MG63 (cell line): ENCODE measurements around the gene TECPR2. TPM values are rescaled to one million over a fixed set of nuclear protein-coding genes. Genes with fewer than 3 reads are reported as not detected.

ENCODE experiments used
- DNase-seq: peaks from one replicate; pipeline ENCODE4 v3.0.0-alpha.2; 2020
- H3K27me3 ChIP-seq: fragments of 250-450 bp; sonication (Bioruptor Pico); 2 replicates; pipeline ENCODE4 v1.5.1; 2020; ENCODE audit warnings: mild to moderate bottlenecking, moderate library complexity
- H3K36me3 ChIP-seq: fragments of 250-450 bp; sonication (Bioruptor Pico); 2 replicates; pipeline ENCODE4 v1.5.1; 2020; ENCODE audit warnings: mild to moderate bottlenecking, moderate library complexity
- H3K4me3 ChIP-seq: fragments of 250-450 bp; sonication (Bioruptor Pico); 2 replicates; pipeline ENCODE4 v1.5.1; 2020; ENCODE audit warnings: mild to moderate bottlenecking, moderate library complexity
- H3K9me3 ChIP-seq: fragments of 250-450 bp; sonication (Bioruptor Pico); 2 replicates; pipeline ENCODE4 v1.5.1; 2020; ENCODE audit warnings: mild to moderate bottlenecking, moderate library complexity
- total RNA-seq: library from RNA; depleted of rRNA; stranded (reverse); fragments of >200 nt; shearing (Covaris generic); gene quantifications from 2 replicates; pipeline ENCODE4 v1.2.3, GENCODE V29; 2014; ENCODE audit warnings: low replicate concordance

The TECPR2 gene
- total RNA-seq, 1 experiment from 2014 or later, result 1.6 TPM

DNA sequence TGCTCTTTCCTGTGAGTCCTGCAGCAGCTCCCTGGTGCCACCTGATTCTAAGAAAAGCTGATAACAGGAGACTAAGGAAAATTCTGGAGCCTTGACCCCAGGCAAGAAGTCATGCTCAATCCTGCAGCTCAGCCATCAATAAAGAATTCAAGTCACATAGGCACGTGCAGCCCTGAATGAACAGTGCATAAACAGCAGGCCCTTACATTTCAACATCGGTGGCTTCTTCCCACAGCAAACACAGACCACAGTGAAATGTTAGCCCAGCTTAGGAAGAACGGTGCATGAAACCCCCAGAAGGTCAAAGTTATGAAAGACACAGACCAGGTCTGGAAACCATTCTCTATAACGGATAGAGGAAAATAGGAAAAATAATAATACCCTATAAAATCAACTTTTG lies 10.5 kb upstream of the TECPR2 start:
- Histone ChIP-seq H3K9me3 (no peaks in the 10 kb centered on the region), H3K27me3 (no peaks in the 10 kb centered on the region), H3K4me3 (no peak overlapping the region), H3K36me3 (no peaks in the 10 kb centered on the region; the same call in 1 of the 2 replicates)
- DNase-seq, result no peak

DNA sequence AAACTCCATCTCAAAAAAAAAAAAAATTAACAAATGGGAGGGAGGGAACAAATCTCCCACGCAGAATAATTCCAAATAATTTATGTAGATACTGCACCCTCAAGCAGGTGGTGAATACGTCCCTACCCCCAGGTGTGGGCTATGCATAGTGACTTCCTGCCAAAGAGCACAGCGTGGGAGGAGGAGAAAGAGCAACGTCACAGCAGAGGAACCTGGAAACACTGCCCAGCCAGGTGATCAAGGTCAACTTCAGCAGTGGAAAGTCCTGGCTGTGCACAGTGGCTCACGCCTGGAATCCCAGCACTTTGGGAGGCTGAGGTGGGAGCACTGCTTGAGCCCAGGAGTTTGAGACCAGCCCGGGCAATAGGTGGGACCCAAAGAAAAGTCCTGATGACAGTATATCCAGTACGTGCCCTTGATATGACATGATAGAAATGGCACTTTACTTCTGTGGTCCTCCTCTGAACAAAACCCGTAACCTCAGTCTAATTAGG lies 9.6 kb upstream of the TECPR2 start:
- Histone ChIP-seq H3K4me3 (no peak overlapping the region), H3K9me3 (no peaks in the 10 kb centered on the region), H3K27me3 (no peaks in the 10 kb centered on the region), H3K36me3 (no peaks in the 10 kb centered on the region; the same call in 1 of the 2 replicates)
- no peak for DNase-seq

DNA sequence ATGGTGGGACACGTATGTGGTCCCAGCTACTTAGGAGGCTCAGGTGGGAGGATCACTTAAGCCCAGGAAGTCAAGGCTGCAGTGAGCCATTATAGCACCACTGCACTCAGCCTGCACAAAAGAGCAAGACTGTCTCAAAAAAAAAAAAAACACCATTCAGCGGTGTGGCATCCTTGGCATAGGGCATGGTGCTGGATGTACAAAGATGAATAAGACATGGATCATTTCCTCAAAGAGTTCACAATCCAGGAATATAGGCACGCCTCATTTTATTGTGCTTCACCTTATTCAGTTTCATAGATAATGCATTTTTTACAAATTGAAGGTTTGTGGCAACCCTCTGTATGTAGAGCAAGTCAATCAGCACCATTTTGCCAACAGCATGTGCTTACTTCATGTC lies 6.5 kb upstream of the TECPR2 start:
- Histone ChIP-seq H3K4me3 (no peak overlapping the region), H3K36me3 (no peaks in the 10 kb centered on the region; the same call in 1 of the 2 replicates), H3K27me3 (no peaks in the 10 kb centered on the region), H3K9me3 (no peaks in the 10 kb centered on the region)
- DNase-seq, result no peak

DNA sequence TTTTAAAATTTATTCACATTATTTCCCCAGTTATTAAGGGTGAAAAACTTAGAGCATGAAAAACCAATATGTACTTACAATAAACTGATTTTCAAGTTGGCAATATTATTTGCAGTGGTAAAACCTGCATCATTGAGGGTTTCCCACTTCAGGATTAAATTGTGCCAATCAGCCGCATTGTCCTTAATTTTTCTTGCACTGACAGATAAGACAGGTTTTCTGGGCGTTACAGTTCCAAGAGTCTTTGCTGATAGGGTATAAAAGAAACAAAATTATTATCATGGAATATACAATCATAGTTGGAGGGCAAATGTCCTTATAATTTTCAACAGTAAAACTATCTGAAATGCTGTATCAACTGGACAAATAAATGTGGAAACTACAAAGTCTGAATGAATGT lies 3.4 kb upstream of the TECPR2 start:
- Histone ChIP-seq H3K27me3 (no peaks in the 10 kb centered on the region), H3K36me3 (no peaks in the 10 kb centered on the region; the same call in 1 of the 2 replicates), H3K9me3 (no peaks in the 10 kb centered on the region), H3K4me3 (no peak overlapping the region)
- DNase-seq, result no peak

DNA sequence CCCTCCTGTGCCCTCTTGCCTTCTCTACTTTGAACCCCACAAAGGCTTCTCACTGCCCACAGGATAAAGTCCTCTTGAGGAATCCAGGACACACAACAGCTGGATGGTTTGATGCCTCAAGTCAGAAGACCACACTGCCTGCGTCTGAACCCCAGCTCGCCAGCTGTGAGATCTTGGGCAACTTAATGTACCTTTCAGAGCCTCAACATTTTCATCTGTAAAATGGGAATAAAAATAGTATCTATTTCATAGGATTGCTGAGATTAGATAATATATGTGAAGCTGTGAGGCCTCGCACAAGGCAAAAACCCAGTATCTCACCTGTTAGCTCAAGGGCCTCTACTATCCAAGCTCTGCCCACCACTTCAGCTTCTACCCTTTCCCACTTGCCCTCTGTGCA lies 2.4 kb upstream of the TECPR2 start:
- H3K36me3 ChIP-seq, result no peaks in the 10 kb centered on the region; the same call in 1 of the 2 replicates
- no peak for DNase-seq

DNA sequence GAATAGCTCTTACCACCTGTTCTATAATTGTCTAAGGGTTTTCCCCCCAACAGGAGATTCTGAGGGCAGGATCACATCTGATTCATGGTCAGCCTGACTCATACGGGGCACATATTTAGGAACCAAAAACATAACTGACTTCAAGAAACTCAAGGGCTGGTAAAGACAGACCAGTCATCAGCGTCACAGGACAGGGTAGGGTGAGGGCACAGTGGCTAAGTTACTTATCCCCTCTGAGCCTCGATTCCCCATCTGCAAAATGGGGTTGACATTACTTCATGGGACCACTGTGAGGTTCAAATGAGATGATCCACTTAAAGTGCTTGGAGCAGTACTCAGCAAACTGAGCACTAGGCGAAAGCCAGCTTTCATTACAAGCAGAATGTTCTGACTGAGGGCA lies 657 bp upstream of the TECPR2 start:
- Histone ChIP-seq H3K27me3 (no peaks in the 10 kb centered on the region), H3K9me3 (no peaks in the 10 kb centered on the region), H3K36me3 (no peaks in the 10 kb centered on the region; the same call in 1 of the 2 replicates), H3K4me3 (peak overlapping the region; percentile 89)
- DNase-seq, result no peak

More for the DNA sequence above, 2.4 kb upstream of the TECPR2 start:
- no peaks in the 10 kb centered on the region for H3K9me3 ChIP-seq
- H3K27me3 ChIP-seq, result no peaks in the 10 kb centered on the region
- H3K4me3 ChIP-seq, result no peak overlapping the region

DNA sequence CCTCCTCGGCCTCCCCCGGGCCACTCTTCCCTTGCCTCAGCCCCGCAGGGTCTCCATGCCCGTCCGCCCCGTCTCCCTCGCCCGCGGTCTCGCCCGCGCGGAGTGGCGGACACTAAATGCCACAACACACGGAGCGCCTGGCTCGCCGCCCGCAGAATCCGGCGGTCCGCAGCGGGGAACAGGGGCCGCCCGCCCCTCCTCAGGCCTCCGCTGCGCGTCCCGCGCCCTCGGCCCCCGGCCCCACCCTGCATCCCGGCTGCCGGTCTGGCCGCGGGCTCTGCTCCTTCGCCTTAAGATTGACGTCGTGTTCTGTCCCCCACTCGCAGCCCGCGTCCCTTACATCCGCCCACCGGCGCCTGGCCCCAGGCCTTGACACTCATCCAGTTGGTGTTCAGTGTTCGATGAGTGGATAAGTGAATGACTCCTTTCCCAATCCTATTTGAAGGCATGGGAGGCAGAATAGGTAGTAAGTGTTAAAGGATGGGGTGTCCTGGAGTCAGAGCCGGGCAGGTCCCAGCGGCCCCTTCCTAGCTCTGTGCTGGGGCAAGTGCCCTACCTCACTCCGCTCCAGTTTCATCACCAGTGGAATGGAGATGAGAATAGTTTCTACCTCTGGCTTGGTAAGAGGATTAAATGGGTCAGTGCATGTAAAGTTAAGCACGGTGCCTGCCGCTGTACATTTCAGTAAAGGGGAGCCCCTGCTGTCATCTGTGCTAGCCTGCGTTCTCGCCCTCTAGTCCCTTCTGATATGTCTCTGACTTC lies 622 bp downstream of the TECPR2 start:
- Histone ChIP-seq H3K36me3 (no peaks in the 10 kb centered on the region; the same call in 1 of the 2 replicates), H3K4me3 (peak overlapping the region; percentile 89), H3K27me3 (no peaks in the 10 kb centered on the region), H3K9me3 (no peaks in the 10 kb centered on the region)
- DNase-seq, result peak; percentile 46

DNA sequence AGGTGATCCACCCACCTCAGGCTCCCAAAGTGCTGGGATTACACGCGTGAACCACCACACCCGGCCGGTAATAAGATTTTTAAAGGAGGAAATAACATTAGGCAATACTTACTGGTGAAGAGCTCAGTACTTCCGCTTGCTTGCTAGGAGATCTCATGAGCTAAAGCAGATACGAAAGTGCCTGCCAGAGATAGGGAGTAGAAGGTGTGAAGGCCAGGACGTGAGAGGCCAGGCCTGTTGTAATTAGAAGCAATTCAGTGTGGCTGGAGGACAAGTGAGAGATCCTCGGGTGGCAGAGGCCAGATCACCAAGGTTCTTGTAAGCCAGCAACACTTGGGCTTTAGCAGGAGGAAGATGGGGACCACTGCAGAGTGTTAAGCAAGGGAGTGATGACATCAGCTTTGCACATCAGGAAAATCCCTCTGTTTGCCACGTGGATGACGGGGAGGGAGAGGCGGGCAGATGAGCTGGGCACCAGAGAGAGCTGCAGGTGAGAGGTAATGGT lies 7.6 kb downstream of the TECPR2 start:
- no peak for DNase-seq

DNA sequence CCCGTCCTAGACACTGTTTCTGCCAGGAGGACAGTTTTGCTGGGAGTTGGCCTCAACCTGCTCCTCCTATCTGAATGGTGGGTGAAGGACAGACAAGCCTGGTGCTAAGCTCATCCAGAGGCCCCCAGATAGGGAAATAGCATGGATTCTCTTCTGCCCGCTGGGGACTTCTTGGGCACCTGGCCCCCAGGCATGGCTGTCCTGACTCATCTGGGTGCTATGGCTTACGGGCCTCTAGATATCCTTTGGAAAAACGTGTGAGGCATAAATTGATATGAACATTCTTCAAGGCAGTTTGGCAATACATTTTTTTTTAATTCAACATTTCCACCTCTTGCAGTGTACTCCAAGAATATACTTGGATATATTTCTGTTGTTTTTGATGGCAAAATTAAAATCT lies 8.6 kb downstream of the TECPR2 start:
- H3K36me3 ChIP-seq, result no peaks in the 10 kb centered on the region
- H3K27me3 ChIP-seq, result no peaks in the 10 kb centered on the region
- DNase-seq, result no peak

More for the DNA sequence above, 7.6 kb downstream of the TECPR2 start:
- Histone ChIP-seq H3K36me3 (no peaks in the 10 kb centered on the region), H3K27me3 (no peaks in the 10 kb centered on the region), H3K9me3 (no peaks in the 10 kb centered on the region), H3K4me3 (no peak overlapping the region)

DNA sequence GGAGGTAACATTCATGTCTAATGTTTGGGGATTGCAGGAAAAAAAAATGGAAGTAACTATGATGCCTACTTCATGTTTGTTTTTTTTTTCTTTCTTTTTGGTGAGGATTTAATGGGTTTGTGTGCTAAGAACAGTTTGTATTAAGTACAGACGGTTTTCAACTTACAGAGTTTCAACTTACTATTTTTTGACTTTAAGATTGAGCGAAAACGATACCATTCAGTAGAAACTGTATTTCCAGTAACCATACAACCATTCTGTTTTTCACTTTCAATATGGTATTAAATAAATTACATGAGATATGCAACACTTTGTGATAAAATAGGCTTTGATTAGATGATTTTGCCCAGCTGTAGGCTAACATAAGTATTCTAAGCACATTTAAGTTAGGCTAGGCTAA lies 10.4 kb downstream of the TECPR2 start:
- peaks cover 3% of the 10 kb centered on the region; the same call in 1 of the 2 replicates for H3K36me3 ChIP-seq
- no peaks in the 10 kb centered on the region for H3K9me3 ChIP-seq
- H3K4me3 ChIP-seq, result no peak overlapping the region
- DNase-seq, result no peak
- no peaks in the 10 kb centered on the region for H3K27me3 ChIP-seq

More for the DNA sequence above, 8.6 kb downstream of the TECPR2 start:
- Histone ChIP-seq H3K4me3 (no peak overlapping the region), H3K9me3 (no peaks in the 10 kb centered on the region)

DNA sequence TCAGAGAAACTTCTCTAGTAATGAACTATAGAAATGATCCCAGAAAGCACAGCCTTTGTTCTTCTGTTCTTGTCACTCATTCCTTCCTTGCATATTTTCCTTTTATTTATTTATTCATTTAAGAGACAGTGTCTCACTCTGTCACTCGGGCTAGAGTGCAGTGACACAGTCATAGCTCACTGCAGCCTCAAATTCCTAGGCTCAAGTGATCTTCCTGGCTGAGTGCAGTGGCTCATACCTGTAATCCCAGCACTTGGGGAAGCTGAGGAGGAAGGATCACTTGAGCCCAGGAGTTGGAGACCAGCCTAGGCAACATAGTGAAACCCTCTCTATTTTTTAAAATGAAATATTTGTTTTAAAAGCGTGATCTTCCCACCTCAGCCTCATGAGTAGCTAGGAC lies 11.5 kb downstream of the TECPR2 start:
- Histone ChIP-seq H3K36me3 (peaks cover 3% of the 10 kb centered on the region; the same call in 1 of the 2 replicates), H3K27me3 (no peaks in the 10 kb centered on the region), H3K4me3 (no peak overlapping the region), H3K9me3 (no peaks in the 10 kb centered on the region)
- no peak for DNase-seq

DNA sequence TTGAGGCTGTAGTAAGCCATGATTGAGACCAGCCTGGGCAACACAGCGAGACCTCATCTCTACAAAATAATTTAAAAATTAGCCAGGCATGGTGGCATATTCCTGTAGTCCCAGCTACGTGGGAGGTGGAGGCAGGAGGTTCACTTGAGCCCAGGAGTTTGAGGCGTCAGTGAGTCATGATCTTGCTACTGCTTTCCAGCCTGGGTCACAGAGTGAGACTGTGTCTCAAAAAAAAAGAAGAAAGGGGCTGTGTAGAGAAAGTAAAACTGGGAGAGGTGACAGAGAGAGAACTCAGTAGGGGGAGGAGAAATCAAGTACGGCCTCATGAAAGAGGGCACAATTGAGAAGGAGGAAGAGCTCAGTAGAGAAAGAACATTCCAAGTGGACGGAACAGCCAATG lies 12.4 kb downstream of the TECPR2 start:
- Histone ChIP-seq H3K4me3 (no peak overlapping the region), H3K9me3 (no peaks in the 10 kb centered on the region), H3K36me3 (peaks cover 3% of the 10 kb centered on the region; the same call in 1 of the 2 replicates), H3K27me3 (no peaks in the 10 kb centered on the region)
- no peak for DNase-seq

DNA sequence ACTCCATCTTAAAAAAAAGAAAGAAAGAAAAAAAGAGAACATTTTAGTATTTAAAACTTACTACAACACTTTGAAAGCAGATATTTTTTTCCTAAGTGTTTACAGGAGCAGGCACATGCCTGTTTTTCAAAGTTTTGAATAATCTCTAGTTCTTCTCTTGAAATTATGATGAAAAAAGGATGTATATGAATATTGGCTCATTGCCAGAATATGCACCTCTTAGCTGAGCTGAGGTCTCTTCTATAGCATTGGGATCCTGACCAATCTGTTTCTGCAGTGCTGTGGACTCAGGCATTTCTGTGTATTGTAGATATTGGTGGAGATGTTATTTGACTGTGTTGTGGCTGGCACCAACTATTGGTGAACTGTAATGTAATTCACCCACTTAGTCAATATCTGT lies 15.0 kb downstream of the TECPR2 start:
- H3K36me3 ChIP-seq, result peaks cover 3% of the 10 kb centered on the region; the same call in 1 of the 2 replicates
- H3K9me3 ChIP-seq, result no peaks in the 10 kb centered on the region
- H3K4me3 ChIP-seq, result no peak overlapping the region
- DNase-seq, result no peak
- H3K27me3 ChIP-seq, result no peaks in the 10 kb centered on the region

DNA sequence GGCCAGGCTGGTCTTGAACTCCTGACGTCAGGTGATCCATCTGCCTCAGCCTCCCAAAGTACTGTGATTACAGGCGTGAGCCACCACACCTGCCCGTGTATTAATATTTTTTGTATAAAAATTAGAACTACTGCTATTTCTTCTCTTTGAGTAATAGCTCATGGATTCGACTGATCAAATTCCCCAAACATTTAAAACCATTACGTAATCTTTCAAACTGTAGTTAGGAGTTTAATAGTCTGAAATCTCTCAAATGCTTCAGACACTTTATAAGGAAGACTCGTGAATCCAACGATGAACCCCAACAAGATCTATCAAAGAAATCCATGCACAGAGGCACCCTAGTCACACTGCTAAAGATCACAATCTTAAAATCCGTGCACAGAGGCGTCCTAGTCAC lies 16.1 kb downstream of the TECPR2 start:
- no peak for DNase-seq
- H3K36me3 ChIP-seq, result peaks cover 3% of the 10 kb centered on the region; the same call in 1 of the 2 replicates
- H3K4me3 ChIP-seq, result no peak overlapping the region
- H3K27me3 ChIP-seq, result no peaks in the 10 kb centered on the region
- H3K9me3 ChIP-seq, result no peaks in the 10 kb centered on the region

DNA sequence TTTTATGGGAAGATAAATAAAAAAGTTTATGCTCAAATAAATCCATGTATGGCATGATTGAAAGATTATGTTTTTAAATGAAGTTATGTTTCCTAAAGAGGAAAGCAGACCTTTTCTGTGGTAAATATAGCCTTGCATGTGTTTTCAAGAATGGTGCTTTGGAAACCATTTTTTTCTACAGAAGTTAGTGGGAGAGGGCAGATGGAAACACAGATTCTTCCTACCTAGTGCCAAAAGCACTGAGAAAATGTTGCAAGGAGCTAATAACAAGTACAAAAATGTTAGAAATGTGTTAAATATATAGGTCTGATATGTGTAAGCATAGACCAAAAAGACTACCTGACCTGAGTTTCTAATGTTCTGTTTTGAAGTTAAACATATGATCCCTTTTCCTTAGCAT lies 24.3 kb downstream of the TECPR2 start:
- Histone ChIP-seq H3K36me3 (no peaks in the 10 kb centered on the region), H3K9me3 (no peaks in the 10 kb centered on the region), H3K27me3 (no peaks in the 10 kb centered on the region), H3K4me3 (no peak overlapping the region)
- no peak for DNase-seq

DNA sequence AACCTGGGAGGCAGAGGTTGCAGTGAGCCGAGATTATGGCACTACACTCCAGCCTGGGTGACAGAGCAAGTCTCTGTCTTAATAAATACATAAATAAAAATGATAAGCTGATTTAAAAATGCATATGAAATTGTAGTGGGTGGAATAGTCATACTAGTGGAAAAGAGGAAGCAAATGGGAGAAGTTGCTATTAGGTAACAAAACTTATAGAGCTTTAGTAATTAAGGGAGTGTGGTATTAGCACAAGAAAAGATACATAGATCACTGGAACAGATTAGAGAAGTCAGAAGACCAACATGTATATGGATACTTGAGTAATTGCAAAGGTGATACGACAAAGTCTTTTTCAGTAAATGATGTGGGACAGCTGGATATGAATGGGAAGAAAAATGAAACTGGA lies 26.5 kb downstream of the TECPR2 start:
- Histone ChIP-seq H3K4me3 (no peak overlapping the region), H3K27me3 (no peaks in the 10 kb centered on the region), H3K36me3 (no peaks in the 10 kb centered on the region), H3K9me3 (no peaks in the 10 kb centered on the region)
- DNase-seq, result no peak

DNA sequence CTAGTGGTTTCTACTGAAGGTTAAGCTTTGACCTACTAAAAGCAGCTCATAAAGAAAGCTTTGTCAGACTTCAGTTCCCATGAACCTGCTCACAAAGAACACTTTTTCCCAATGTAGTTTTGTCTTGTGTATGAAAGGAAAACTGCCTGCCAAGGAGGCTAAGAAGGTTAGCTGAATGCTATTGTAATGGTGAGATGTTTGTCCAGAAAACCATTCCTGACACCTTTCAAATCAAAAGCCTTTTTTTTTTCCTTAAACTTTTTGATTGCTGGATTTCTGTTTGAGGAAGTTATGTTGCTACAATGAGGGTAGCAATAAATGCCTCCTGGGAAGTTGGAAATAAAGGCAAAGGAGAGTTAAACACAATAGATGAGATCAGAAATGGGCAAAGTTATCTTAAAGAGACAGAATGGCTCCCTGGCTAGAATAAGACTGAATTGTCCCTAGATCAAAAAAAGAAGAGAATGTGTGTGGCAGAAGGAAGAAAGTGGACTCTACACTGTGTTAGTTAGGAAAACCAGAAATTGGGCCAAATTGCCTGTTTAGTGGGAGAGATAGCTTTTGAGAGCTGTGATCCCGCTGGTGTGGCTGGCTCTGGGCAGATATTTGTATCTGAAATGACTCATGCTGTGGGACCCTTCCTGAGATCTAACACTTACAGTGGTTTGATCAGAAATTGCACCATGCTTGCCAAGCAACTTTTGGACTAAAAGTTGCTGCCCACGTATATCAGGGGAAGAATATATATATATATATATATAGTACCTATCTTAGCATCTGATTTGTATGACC lies 27.5 kb downstream of the TECPR2 start:
- no peaks in the 10 kb centered on the region for H3K36me3 ChIP-seq
- DNase-seq, result no peak
- H3K9me3 ChIP-seq, result no peaks in the 10 kb centered on the region
- H3K4me3 ChIP-seq, result no peak overlapping the region
- no peaks in the 10 kb centered on the region for H3K27me3 ChIP-seq
